BE2C (cell line): ENCODE data around the gene MUC5B.
"Not testable (repeated sequence)": the region's sequence is repeated elsewhere in the genome, so short reads cannot be mapped to it uniquely, and the experiment has no call there.

Experiments used
- DNase-seq: peaks from one replicate; pipeline ENCODE4 v3.0.0-alpha.2; 2020
- H3K27me3 ChIP-seq: fragments of 250-450 bp; sonication (Bioruptor Pico); 2 replicates; pipeline ENCODE4 v1.5.1; 2020; ENCODE audit warnings: mild to moderate bottlenecking
- H3K36me3 ChIP-seq: fragments of 250-450 bp; sonication (Bioruptor Pico); 2 replicates; pipeline ENCODE4 v1.5.1; 2020; ENCODE audit warnings: mild to moderate bottlenecking
- H3K4me1 ChIP-seq: fragments of 250-450 bp; sonication (Bioruptor Pico); 2 replicates; pipeline ENCODE4 v1.5.1; 2020
- H3K4me3 ChIP-seq: 2 replicates; pipeline ENCODE4 v1.5.1; 2011; ENCODE audit warnings: low read depth, low read length
- H3K9me3 ChIP-seq: fragments of 250-450 bp; sonication (Bioruptor Pico); 2 replicates; pipeline ENCODE4 v1.5.1; 2020
- CTCF ChIP-seq: IDR thresholded peaks from 2 replicates; pipeline ENCODE4 v1.5.1; 2012; ENCODE audit warnings: mild to moderate bottlenecking, low read depth, low read length

The MUC5B gene

GRCh38 chr11:1180947-1181391 is 41.9 kb upstream of the MUC5B start:
- no peak for TF ChIP-seq CTCF
- DNase-seq = no peak
- H3K9me3 ChIP-seq = no peaks in the 10 kb centered on the region
- H3K4me3 ChIP-seq = no peak overlapping the region
- H3K27me3 ChIP-seq = no peaks in the 10 kb centered on the region
- no peaks in the 10 kb centered on the region for H3K36me3 ChIP-seq
- no peaks in the 10 kb centered on the region for H3K4me1 ChIP-seq

- Histone ChIP-seq H3K36me3 (no peaks in the 10 kb centered on the region), H3K27me3 (no peaks in the 10 kb centered on the region), H3K4me3 (no peak overlapping the region), H3K4me1 (no peaks in the 10 kb centered on the region), H3K9me3 (no peaks in the 10 kb centered on the region)
- TF ChIP-seq CTCF = no peak
- no peak for DNase-seq
These were observed 41.4 kb upstream of the MUC5B start for GRCh38 chr11:1181420-1181819.

- H3K27me3 ChIP-seq = no peaks in the 10 kb centered on the region
- H3K9me3 ChIP-seq = no peaks in the 10 kb centered on the region
- TF ChIP-seq CTCF = no peak
- H3K36me3 ChIP-seq = no peaks in the 10 kb centered on the region
- no peak for DNase-seq
- H3K4me3 ChIP-seq = no peak overlapping the region
- no peaks in the 10 kb centered on the region for H3K4me1 ChIP-seq
These were observed 40.9 kb upstream of the MUC5B start for GRCh38 chr11:1181853-1182535.

DNA sequence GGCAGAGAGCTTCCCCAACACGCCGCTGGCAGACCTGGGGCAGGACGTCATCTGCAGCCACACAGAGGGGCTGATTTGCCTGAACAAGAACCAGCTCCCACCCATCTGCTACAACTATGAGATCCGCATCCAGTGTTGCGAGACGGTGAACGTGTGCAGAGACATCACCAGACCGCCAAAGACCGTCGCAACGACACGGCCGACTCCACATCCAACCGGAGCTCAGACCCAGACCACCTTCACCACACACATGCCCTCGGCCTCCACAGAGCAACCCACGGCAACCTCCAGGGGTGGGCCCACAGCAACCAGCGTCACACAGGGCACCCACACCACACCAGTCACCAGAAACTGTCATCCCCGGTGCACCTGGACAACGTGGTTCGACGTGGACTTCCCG is 38.7 kb upstream of the MUC5B start:
- H3K4me1 ChIP-seq, H3K9me3 ChIP-seq, H3K27me3 ChIP-seq, DNase-seq, H3K4me3 ChIP-seq, H3K36me3 ChIP-seq: not testable (repeated sequence)

- H3K4me3 ChIP-seq, DNase-seq, H3K27me3 ChIP-seq, H3K9me3 ChIP-seq, H3K4me1 ChIP-seq, H3K36me3 ChIP-seq: not testable (repeated sequence)
These were observed 34.3 kb upstream of the MUC5B start for GRCh38 chr11:1188451-1189130.

DNA sequence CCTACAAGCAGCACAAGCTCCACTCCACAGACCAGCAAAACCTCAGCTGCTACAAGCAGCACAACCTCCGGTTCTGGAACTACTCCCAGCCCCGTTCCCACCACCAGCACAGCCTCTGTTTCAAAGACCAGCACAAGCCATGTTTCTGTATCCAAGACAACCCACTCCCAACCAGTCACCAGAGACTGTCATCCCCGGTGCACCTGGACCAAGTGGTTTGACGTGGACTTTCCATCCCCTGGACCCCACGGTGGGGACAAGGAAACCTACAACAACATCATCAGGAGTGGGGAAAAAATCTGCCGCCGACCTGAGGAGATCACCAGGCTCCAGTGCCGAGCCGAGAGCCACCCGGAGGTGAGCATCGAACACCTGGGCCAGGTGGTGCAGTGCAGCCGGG is 33.0 kb upstream of the MUC5B start:
- H3K36me3 ChIP-seq, H3K27me3 ChIP-seq, H3K9me3 ChIP-seq, DNase-seq, H3K4me1 ChIP-seq, H3K4me3 ChIP-seq: not testable (repeated sequence)

- not testable (repeated sequence) for H3K9me3 ChIP-seq, H3K4me1 ChIP-seq
These were observed 30.9 kb upstream of the MUC5B start for GRCh38 chr11:1191786-1192470.

GRCh38 chr11:1192741-1193325 is 30.0 kb upstream of the MUC5B start:
- Histone ChIP-seq H3K27me3 (no peaks in the 10 kb centered on the region), H3K9me3 (no peaks in the 10 kb centered on the region), H3K4me1 (no peaks in the 10 kb centered on the region), H3K4me3 (no peak overlapping the region), H3K36me3 (no peaks in the 10 kb centered on the region)
- no peak for DNase-seq
- no peak for TF ChIP-seq CTCF

More at GRCh38 chr11:1191786-1192470, 30.9 kb upstream of the MUC5B start:
- H3K36me3 ChIP-seq, DNase-seq, H3K27me3 ChIP-seq, H3K4me3 ChIP-seq: not testable (repeated sequence)
